ENCODE measurements around the gene PIMREG.

GRCh38 chr17:6421700-6422604, 22.3 kb upstream of the PIMREG start:
- TF ChIP-seq, protein P1, sequence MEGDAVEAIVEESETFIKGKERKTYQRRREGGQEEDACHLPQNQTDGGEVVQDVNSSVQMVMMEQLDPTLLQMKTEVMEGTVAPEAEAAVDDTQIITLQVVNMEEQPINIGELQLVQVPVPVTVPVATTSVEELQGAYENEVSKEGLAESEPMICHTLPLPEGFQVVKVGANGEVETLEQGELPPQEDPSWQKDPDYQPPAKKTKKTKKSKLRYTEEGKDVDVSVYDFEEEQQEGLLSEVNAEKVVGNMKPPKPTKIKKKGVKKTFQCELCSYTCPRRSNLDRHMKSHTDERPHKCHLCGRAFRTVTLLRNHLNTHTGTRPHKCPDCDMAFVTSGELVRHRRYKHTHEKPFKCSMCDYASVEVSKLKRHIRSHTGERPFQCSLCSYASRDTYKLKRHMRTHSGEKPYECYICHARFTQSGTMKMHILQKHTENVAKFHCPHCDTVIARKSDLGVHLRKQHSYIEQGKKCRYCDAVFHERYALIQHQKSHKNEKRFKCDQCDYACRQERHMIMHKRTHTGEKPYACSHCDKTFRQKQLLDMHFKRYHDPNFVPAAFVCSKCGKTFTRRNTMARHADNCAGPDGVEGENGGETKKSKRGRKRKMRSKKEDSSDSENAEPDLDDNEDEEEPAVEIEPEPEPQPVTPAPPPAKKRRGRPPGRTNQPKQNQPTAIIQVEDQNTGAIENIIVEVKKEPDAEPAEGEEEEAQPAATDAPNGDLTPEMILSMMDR (IDR thresholded peaks at IDR 0.05; ENCODE audit: insufficient read depth, low read length, poor library complexity, severe bottlenecking): peak; percentile 50
- TF ChIP-seq EZH2phosphoT487 (conservative IDR thresholded peaks at IDR 0.05; ENCODE audit: low read length): no peak

Data from SU-DHL-6 (cell line).